HepG2 (cell line): ENCODE results near the gene RNU2-63P. TPM values are rescaled to one million over a fixed set of nuclear protein-coding genes. Genes with fewer than 3 reads are reported as not detected.

Experiments
- CAMTA2 ChIP-seq: sonication (generic); formaldehyde crosslinking; IDR thresholded peaks from 2 replicates; pipeline ENCODE4 v1.4.0; 2020; ENCODE audit warnings: mild to moderate bottlenecking, missing genetic modification reagents, borderline replicate concordance
- E2F2 ChIP-seq: sonication (generic); formaldehyde crosslinking; IDR thresholded peaks from 2 replicates; pipeline ENCODE4 v1.4.0; 2020; ENCODE audit warnings: missing genetic modification reagents, borderline replicate concordance
- HNRNPH1 ChIP-seq: fragments of 200-400 bp; formaldehyde crosslinking; optimal IDR thresholded peaks from 2 replicates; pipeline ENCODE3; 2017; ENCODE audit warnings: mild to moderate bottlenecking, low read depth, low read length
- KAT7 ChIP-seq: IDR thresholded peaks from 2 replicates; pipeline ENCODE4 v1.6.1; 2018; ENCODE audit warnings: borderline replicate concordance, missing compliant biosample characterization
- POGZ ChIP-seq: sonication (generic); formaldehyde crosslinking; IDR thresholded peaks from 2 replicates; pipeline ENCODE4 v1.4.0; 2020; ENCODE audit warnings: mild to moderate bottlenecking, missing genetic modification reagents
- SIN3A ChIP-seq: IDR thresholded peaks from 2 replicates; pipeline ENCODE4 v1.6.1; 2011; ENCODE audit warnings: low read depth, mild to moderate bottlenecking, control low read depth, low read length, borderline replicate concordance
- SIX4 ChIP-seq: sonication (generic); formaldehyde crosslinking; IDR thresholded peaks from 2 replicates; pipeline ENCODE4 v1.4.0; 2020; ENCODE audit warnings: missing genetic modification reagents
- SNAPC4 ChIP-seq: sonication (generic); formaldehyde crosslinking; IDR thresholded peaks from 2 replicates; pipeline ENCODE4 v1.4.0; 2020; ENCODE audit warnings: mild to moderate bottlenecking, missing genetic modification reagents
- TERF1 ChIP-seq: sonication (generic); formaldehyde crosslinking; IDR thresholded peaks from 2 replicates; pipeline ENCODE4 v1.8.0; 2022; ENCODE audit warnings: mild to moderate bottlenecking, missing genetic modification reagents, moderate library complexity
- TFDP1 ChIP-seq: IDR thresholded peaks from 2 replicates; pipeline ENCODE4 v1.6.1; 2016; ENCODE audit warnings: missing compliant biosample characterization, missing genetic modification reagents, borderline replicate concordance
- XBP1 ChIP-seq: sonication (generic); formaldehyde crosslinking; IDR thresholded peaks from 2 replicates; pipeline ENCODE4 v1.5.0; 2020; ENCODE audit warnings: missing genetic modification reagents
- ZBTB33 ChIP-seq: sonication (generic); formaldehyde crosslinking; IDR thresholded peaks from 2 replicates; pipeline ENCODE4 v1.4.0; 2020; ENCODE audit warnings: missing genetic modification reagents
- ZBTB42 ChIP-seq: sonication (generic); formaldehyde crosslinking; IDR thresholded peaks from 2 replicates; pipeline ENCODE4 v1.5.0; 2020; ENCODE audit warnings: mild to moderate bottlenecking, missing genetic modification reagents
- ZMYM3 ChIP-seq: sonication (generic); formaldehyde crosslinking; IDR thresholded peaks from 2 replicates; pipeline ENCODE4 v1.5.1; 2020; ENCODE audit warnings: mild to moderate bottlenecking, missing genetic modification reagents
- ZNF33A ChIP-seq: sonication (generic); formaldehyde crosslinking; IDR thresholded peaks from 2 replicates; pipeline ENCODE4 v1.5.1; 2020; ENCODE audit warnings: missing genetic modification reagents, mild to moderate bottlenecking, moderate library complexity, borderline replicate concordance
- ZNF569 ChIP-seq: sonication (generic); formaldehyde crosslinking; IDR thresholded peaks from 2 replicates; pipeline ENCODE4 v1.5.0; 2020; ENCODE audit warnings: mild to moderate bottlenecking, missing genetic modification reagents, moderate library complexity, borderline replicate concordance
- ZNF816 ChIP-seq: sonication (generic); formaldehyde crosslinking; IDR thresholded peaks from 2 replicates; pipeline ENCODE4 v1.8.0; 2022; ENCODE audit warnings: missing genetic modification reagents, mild to moderate bottlenecking, borderline replicate concordance
- ZNF878 ChIP-seq: sonication (generic); formaldehyde crosslinking; IDR thresholded peaks from 2 replicates; pipeline ENCODE4 v1.8.1; 2023; ENCODE audit warnings: mild to moderate bottlenecking, missing genetic modification reagents, moderate library complexity
- polyA plus RNA-seq, 8 experiments: library from polyadenylated mRNA; depleted of rRNA in 3 of 8; stranded (reverse) in 7 of 8; unstranded in 1 of 8; fragments of >200 nt; fragmentation: Illumina TruSeq in 4 of 8; extraction: Trizol in 4 of 8; gene quantifications; 2 replicates each; pipeline versions ENCODE4 v1.2.1 to v1.2.3, GENCODE V29; 2011 to 2016; ENCODE audit warnings: low read depth in 4 of 8, missing spikeins in 1 of 8, mixed read lengths in 1 of 8; ENCODE audit not compliant: insufficient read depth in 1 of 8
- total RNA-seq, 5 experiments: library from RNA; depleted of rRNA; stranded (reverse); fragments of >200 nt; fragmentation: Illumina TruSeq; extraction: Trizol; gene quantifications; 2 replicates each; pipeline ENCODE4 v1.2.3, GENCODE V29; 2016; ENCODE audit warnings: low read depth in 1 of 5

Gene RNU2-63P
- total and polyA plus RNA-seq, 2 of the 13 experiments (the other 11 are each of a cell fraction or from before 2014, with no cell fraction given): 6.8 TPM; not detected in 1

- peak; percentile 34; the same call in 1 of the 2 replicates for TF ChIP-seq ZNF569 (CRISPR knock-in tag)
- TF ChIP-seq ZNF33A (CRISPR knock-in tag): peak; percentile 63; the same call in 1 of the 2 replicates
- peak; percentile 70; the same call in 1 of the 2 replicates for TF ChIP-seq ZNF816 (CRISPR knock-in tag)
- 0 out of 2 replicates have a peak, but pooled peaks have one; percentile 46 for TF ChIP-seq POGZ
- TF ChIP-seq TFDP1 (CRISPR knock-in tag): no peak
- TF ChIP-seq TERF1: no peak
- no peak for TF ChIP-seq XBP1 (CRISPR knock-in tag)
- TF ChIP-seq CAMTA2: 0 out of 2 replicates have a peak, but pooled peaks have one; percentile 23
- peak; percentile 13 for TF ChIP-seq HNRNPH1
- peak; percentile 4; the same call in 1 of the 2 replicates for TF ChIP-seq SIN3A
- TF ChIP-seq KAT7 (CRISPR knock-in tag): no peak
- TF ChIP-seq SNAPC4 (CRISPR knock-in tag): peak; percentile 75; the same call in 1 of the 2 replicates
- peak; percentile 88 for TF ChIP-seq ZMYM3
- TF ChIP-seq SIX4 (CRISPR knock-in tag): no peak
- TF ChIP-seq E2F2 (CRISPR knock-in tag): 0 out of 2 replicates have a peak, but pooled peaks have one; percentile 42
- 0 out of 2 replicates have a peak, but pooled peaks have one; percentile 39 for TF ChIP-seq ZNF878 (CRISPR knock-in tag)
- peak; percentile 53; the same call in 1 of the 2 replicates for TF ChIP-seq ZBTB33 (CRISPR knock-in tag)
- TF ChIP-seq ZBTB42: no peak
Measured at GRCh38 chr2:88054782-88055370, 38.5 kb upstream of the RNU2-63P start (continued).
